ENCODE results near the gene COX14.

- TF ChIP-seq CTCF (IDR thresholded peaks at IDR 0.05) (no peak), POLR2AphosphoS5 (IDR thresholded peaks at IDR 0.05; ENCODE audit: low read depth, low read length) (no peak)
Measured at GRCh38 chr12:50078281-50078680, 33.8 kb upstream of the COX14 start.
